Stimulated activated CD4-positive, alpha-beta T cell treated with anti-CD3 and anti-CD28 coated beads, Interleukin-12 subunit alpha, Interleukin-12 subunit beta, amount 100 ng/mL, for 4 hours (primary cell): ENCODE measurements around the gene ZNF414.
"Not testable (repeated sequence)": the region's sequence is repeated elsewhere in the genome, so short reads cannot be mapped to it uniquely, and the experiment has no call there.

ENCODE experiments used
- DNase-seq: peaks from one replicate; pipeline ENCODE4 v3.0.0-alpha.2; 2020

The ZNF414 gene

DNA sequence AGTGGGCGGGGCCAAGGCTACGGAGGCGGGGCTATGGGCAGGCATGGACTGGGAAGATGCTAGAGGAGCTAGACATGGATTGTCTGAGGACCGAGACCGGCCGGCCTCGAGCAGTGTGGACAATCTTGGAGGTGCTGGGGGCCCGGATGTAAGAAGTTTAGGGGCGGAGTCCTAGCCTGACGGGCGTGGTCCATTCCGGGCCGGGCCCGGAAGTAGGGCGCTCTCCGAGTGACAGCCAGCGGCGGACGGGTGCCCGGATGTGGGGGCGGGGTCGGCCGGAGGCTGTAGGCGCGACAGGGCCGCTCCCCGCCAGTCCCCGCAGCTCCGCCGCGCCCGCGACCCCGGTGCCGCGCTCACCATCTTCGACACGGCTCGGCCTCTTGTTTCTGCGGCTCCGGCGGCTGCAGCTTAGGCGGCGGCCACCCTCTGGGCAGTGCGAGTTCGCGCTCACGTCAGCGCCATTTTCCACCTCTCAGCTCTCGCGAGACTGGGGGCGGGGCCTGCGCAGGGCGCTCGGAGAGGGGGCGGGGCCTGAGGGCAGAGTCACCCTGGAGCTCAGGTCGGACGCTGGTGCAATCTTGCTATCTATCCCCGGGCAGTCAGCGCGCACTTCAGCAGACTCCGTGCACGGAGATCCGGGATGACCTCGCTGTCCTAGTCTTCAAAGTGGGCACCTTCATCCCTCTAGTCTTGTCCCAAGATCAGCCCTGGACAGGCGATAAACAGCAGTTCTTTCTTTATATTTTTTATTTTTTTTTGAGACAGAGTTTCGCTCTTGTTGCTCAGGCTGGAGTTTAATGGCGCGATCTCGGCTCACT, at the start of gene ZNF414:
Gene ZNF414, minus strand, starts transcription at position 481 of the 818 bp plus-strand sequence. Its CDS starts 121 bp downstream, at position 360.
- peak; percentile 99 for DNase-seq

- no peak for DNase-seq
Observed at GRCh38 chr19:8561075-8561764, 47.3 kb upstream of the ZNF414 start.

- DNase-seq = no peak
Observed at GRCh38 chr19:8558325-8558724, 44.4 kb upstream of the ZNF414 start.

GRCh38 chr19:8557642-8558238, 43.8 kb upstream of the ZNF414 start:
- DNase-seq = no peak

GRCh38 chr19:8553729-8554128, 39.8 kb upstream of the ZNF414 start:
- DNase-seq = not testable (repeated sequence)

GRCh38 chr19:8552810-8553209, 38.8 kb upstream of the ZNF414 start:
- no peak for DNase-seq

GRCh38 chr19:8550070-8550469, 36.1 kb upstream of the ZNF414 start:
- DNase-seq = no peak

- DNase-seq = no peak
Observed at GRCh38 chr19:8545743-8546142, 31.8 kb upstream of the ZNF414 start.

- DNase-seq = no peak
Observed at GRCh38 chr19:8544168-8544567, 30.2 kb upstream of the ZNF414 start.

GRCh38 chr19:8539621-8540149, 25.7 kb upstream of the ZNF414 start:
- DNase-seq = no peak

GRCh38 chr19:8537099-8537498, 23.1 kb upstream of the ZNF414 start:
- no peak for DNase-seq

DNA sequence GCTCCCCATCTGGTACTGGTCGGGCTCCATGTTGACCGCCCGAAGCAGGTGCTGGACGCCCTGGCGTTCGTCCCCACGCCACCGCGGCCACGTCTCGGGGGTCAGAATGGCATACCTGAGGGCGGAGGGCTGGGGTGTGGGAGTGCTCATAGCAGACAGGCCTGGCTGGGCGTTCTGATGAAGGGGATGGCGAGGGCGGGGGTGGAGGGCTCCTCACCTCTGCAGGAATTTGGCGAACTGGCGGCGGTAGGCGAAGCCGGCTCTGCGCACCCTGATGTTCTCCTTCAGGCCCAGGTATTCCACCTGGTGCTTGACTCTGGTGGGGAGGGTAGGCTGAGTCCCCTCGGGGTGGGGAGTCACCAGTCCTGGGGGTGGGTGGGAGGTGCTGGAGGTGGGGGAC, 22.3 kb upstream of the ZNF414 start:
- no peak for DNase-seq

GRCh38 chr19:8532225-8532624, 18.3 kb upstream of the ZNF414 start:
- DNase-seq = no peak

DNA sequence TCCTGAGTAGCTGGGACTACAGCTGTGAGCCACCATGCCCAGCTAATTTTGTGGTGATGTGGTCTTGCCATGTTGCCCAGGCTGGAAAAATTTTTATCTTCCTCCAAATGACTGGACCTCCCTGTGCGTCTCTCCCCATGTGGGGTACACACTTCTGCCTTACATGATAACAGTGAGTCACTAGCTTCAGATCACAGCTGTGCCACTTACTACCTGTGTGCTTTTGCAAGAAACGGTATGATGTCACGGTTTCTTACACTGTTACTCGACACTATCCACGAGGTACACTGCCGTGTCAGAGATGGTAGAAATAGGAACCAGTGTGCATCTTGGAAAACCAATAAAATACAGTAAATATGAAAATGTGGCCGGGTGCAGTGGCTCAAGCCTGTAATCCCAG, 17.5 kb upstream of the ZNF414 start:
- no peak for DNase-seq

DNA sequence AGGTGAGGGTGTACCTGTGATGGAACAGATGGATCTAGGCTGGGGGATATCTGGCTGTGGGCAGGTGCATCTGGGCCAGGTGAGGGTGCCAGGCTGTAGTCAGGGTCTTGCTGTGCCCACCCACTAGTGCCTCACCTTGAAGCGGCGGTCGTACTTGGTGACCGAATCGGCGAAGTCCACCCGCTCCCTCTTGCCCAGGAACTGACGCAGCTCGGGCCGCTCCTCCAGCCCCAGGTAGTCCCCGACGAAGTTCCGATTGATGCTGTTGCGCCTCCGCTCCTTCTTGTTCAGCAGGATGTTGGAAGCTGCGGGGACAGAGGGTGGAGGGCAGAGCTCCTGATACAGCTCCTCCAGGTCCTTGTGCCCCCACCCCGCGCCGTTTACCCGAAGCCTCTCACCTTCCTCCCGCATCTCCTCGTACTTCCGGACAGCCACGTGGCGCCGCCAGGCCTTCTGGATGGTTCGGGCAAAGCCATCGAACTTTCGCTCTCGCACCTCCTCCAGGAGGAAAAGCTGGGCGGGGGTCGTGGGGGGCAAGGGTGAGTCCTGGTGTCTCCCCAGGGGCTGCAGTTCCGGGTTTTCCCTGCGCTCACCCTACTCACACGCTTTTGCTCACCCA, 16.2 kb upstream of the ZNF414 start:
- no peak for DNase-seq

- no peak for DNase-seq
Observed at GRCh38 chr19:8529369-8530006, 15.5 kb upstream of the ZNF414 start.

- no peak for DNase-seq
Observed at GRCh38 chr19:8528500-8528899, 14.5 kb upstream of the ZNF414 start.

DNA sequence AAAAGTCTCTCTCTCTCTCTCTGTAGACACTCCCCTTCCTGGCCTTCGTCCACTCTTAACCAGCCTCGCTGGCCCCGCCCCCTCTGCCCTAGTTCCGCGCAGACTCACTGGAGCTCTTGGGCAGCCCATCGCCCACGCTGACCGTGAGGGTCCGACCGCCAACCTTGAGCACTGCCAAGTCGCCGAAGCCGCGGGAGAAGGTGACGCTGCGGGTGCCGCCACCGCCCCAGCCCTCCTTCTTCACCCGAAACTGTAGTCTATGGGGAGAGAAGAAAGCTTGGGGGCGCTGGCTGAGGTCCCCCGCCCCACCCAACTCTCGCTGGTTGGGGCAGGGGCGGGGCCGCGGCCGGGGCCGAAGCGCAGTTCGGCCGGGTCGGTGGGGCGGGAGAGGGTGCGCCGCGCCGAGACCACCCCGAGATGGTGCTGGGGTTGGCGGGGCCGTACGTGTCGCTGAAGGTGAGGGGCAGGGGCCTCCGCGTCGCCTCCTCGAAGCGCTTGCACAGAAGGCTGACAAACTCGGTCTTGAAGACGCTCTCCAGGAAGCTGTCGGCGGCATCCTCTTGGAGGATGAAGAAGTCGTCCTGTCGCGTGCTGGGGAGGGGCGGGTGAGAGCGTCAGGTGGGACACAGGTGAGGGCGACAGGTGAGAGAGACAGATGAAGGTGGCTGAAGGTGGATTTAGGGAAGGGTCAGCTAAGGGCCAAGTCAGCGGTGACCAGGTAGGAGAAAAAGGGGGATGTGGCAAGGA, 12.6 kb upstream of the ZNF414 start:
- DNase-seq = no peak

GRCh38 chr19:8525401-8525684, 11.4 kb upstream of the ZNF414 start:
- DNase-seq = no peak

DNA sequence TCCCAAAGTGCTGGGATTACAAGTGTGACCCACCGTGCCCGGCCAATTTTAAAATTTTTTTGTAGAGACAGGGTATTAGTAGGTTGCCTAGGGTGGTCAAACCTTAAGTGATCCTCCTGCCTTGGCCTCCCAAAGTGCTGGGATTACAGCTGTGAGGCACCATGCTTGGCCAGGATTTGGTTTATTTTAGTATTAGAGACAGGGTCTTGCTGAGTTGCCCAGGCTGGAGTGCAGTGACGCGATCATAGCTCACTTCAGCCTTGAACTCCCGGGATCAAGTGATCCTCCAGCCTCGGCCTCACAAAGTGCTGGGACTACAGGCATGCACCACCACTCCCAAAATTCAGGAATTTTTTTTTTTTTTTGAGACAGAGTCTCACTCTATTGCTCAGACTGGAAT, 5.4 kb upstream of the ZNF414 start:
- no peak for DNase-seq

- DNase-seq = no peak
Observed at GRCh38 chr19:8518536-8518935, 4.6 kb upstream of the ZNF414 start.
